ENCODE measurements around the gene KIF5A.

- TF ChIP-seq, protein P1, sequence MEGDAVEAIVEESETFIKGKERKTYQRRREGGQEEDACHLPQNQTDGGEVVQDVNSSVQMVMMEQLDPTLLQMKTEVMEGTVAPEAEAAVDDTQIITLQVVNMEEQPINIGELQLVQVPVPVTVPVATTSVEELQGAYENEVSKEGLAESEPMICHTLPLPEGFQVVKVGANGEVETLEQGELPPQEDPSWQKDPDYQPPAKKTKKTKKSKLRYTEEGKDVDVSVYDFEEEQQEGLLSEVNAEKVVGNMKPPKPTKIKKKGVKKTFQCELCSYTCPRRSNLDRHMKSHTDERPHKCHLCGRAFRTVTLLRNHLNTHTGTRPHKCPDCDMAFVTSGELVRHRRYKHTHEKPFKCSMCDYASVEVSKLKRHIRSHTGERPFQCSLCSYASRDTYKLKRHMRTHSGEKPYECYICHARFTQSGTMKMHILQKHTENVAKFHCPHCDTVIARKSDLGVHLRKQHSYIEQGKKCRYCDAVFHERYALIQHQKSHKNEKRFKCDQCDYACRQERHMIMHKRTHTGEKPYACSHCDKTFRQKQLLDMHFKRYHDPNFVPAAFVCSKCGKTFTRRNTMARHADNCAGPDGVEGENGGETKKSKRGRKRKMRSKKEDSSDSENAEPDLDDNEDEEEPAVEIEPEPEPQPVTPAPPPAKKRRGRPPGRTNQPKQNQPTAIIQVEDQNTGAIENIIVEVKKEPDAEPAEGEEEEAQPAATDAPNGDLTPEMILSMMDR (conservative IDR thresholded peaks at IDR 0.05): no peak
- TF ChIP-seq ZFX (IDR thresholded peaks at IDR 0.05): no peak
Measured at GRCh38 chr12:57521525-57522010, 28.3 kb upstream of the KIF5A start.

All from C4-2B (cell line).